GM23248 (cell line): ENCODE measurements around the gene COL5A3.

Source experiments
- EZH2 ChIP-seq: fragments of 200-600 bp; sonication (generic); IDR thresholded peaks from 2 replicates; pipeline ENCODE4 v1.6.1; 2018; ENCODE audit warnings: antibody characterized with exemption, mild to moderate bottlenecking; ENCODE audit not compliant: insufficient read depth, poor library complexity, severe bottlenecking
- EZH2phosphoT487 ChIP-seq: fragments of 200-600 bp; sonication (generic); IDR thresholded peaks from 2 replicates; pipeline ENCODE4 v1.6.1; 2018; ENCODE audit warnings: antibody characterized with exemption, moderate library complexity, mild to moderate bottlenecking, low read depth; ENCODE audit not compliant: insufficient read depth

GRCh38 chr19:9932835-9933234 is 77.5 kb downstream of the COL5A3 start:
- TF ChIP-seq EZH2 (no peak), EZH2phosphoT487 (no peak)
